ENCODE results near the gene NUDT3.

DNA sequence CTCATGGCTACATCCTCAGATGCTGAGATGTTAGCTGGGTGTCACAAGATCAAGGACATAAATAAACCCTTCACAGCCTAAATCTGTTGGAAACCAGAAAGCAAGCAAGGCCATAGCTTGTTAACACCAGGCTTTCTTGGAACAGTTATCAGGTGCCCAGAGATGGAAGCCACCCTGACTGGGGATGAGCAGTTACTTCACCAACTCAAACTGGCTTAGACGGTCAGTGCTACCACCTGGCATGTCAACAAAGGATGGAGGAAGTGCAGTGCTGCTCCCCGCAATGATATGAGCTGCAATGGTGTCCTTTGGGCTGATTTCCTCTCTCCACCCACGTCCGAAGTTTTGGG is 114.7 kb downstream of the NUDT3 start:
- TF ChIP-seq RAD21 (IDR thresholded peaks at IDR 0.05; ENCODE audit: low read length) (no peak), EP300 (IDR thresholded peaks at IDR 0.05; ENCODE audit: borderline replicate concordance in 1 of 2, low read depth in 1 of 2, low read length in 1 of 2) (no peak), TCF12 (IDR thresholded peaks at IDR 0.05) (no peak), EZH2phosphoT487 (IDR thresholded peaks at IDR 0.05; ENCODE audit: borderline replicate concordance, low read depth) (no peak), MXI1 (IDR thresholded peaks at IDR 0.05; ENCODE audit: low read depth, low read length) (no peak), YY1 (IDR thresholded peaks at IDR 0.05; ENCODE audit: low read depth) (no peak), POLR2AphosphoS5 (IDR thresholded peaks at IDR 0.05; ENCODE audit: low read depth, low read length) (no peak), FOXM1 (IDR thresholded peaks at IDR 0.05; ENCODE audit: low read depth) (no peak)
- TF ChIP-seq, protein P1, sequence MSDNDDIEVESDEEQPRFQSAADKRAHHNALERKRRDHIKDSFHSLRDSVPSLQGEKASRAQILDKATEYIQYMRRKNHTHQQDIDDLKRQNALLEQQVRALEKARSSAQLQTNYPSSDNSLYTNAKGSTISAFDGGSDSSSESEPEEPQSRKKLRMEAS (IDR thresholded peaks at IDR 0.05; ENCODE audit: low read depth): no peak
- TF ChIP-seq, protein P2, sequence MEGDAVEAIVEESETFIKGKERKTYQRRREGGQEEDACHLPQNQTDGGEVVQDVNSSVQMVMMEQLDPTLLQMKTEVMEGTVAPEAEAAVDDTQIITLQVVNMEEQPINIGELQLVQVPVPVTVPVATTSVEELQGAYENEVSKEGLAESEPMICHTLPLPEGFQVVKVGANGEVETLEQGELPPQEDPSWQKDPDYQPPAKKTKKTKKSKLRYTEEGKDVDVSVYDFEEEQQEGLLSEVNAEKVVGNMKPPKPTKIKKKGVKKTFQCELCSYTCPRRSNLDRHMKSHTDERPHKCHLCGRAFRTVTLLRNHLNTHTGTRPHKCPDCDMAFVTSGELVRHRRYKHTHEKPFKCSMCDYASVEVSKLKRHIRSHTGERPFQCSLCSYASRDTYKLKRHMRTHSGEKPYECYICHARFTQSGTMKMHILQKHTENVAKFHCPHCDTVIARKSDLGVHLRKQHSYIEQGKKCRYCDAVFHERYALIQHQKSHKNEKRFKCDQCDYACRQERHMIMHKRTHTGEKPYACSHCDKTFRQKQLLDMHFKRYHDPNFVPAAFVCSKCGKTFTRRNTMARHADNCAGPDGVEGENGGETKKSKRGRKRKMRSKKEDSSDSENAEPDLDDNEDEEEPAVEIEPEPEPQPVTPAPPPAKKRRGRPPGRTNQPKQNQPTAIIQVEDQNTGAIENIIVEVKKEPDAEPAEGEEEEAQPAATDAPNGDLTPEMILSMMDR (IDR thresholded peaks at IDR 0.05): no peak
- TF ChIP-seq, protein P3, sequence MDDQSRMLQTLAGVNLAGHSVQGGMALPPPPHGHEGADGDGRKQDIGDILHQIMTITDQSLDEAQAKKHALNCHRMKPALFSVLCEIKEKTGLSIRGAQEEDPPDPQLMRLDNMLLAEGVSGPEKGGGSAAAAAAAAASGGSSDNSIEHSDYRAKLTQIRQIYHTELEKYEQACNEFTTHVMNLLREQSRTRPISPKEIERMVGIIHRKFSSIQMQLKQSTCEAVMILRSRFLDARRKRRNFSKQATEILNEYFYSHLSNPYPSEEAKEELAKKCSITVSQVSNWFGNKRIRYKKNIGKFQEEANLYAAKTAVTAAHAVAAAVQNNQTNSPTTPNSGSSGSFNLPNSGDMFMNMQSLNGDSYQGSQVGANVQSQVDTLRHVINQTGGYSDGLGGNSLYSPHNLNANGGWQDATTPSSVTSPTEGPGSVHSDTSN (IDR thresholded peaks at IDR 0.05): no peak
